GM18861 (cell line): ENCODE data around the gene KIAA1958.
"Not testable (repeated sequence)": the region's sequence is repeated elsewhere in the genome, so short reads cannot be mapped to it uniquely, and the experiment has no call there.

Source experiments
- ATAC-seq: cut with Tn5 transposase; IDR thresholded peaks from one replicate; pipeline ENCODE4 v1.9.1; 2021; ENCODE audit not compliant: unreplicated experiment

The KIAA1958 gene

DNA sequence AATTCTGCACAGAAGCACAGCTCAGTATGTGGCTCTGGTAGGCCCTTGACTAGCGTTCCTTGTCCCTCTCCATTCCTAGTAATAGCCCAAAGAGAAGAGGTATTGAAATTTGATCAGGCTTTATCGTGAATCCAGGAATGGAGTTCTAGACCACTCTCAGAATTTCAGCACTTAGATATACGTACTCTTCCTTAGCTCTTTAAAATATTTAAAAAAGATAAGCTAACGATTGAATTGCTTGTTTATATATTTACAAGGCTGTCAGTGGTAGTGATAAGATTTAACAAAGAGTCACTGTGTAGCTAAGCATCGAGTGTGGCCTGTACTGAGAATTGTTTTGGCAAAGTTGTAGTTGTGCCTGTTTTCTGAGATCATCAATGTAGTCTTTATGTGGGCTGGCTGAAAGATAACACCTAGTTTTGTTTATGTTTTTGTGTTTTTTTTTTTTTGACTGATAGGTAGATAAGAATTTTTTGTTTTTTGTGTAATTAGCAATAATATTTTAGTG lies 2.5 kb downstream of the KIAA1958 start:
- no peak for ATAC-seq

DNA sequence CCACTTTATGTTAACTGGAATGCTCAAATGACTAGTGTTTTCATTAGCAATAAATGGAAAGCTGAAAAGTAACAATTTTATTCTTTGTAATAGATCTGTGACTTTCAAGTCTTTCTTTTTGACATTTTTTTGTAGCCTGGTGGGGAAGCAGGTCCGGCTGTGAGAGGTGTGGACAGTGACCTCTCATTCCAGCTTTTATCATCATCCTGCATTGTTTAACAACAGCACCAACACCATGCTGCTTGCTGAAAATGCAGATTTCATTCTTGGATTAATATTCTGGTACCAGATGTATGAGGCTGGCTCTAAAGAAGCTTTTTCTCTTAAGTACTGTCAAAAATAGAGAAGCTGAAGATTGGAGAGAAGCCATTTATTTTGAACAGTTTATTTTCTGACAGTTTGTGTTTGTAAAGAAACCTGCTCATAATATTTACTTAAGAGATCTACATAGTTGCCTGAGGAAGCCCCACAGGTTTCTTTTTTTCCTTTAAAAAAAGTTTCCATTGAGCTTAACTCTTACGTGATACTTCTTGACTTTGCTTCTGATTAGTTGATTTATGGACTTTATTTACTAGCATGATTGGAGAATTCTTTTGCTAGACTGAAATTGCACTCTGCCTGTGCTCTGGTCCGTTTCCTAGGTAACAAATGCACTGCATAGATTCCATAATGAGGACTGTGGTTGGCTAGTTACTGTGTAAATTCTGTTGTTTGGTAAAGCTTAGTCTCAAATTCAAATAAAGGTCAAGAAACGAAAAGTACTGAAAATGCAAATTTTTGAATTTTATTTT lies 3.4 kb downstream of the KIAA1958 start:
- no peak for ATAC-seq

DNA sequence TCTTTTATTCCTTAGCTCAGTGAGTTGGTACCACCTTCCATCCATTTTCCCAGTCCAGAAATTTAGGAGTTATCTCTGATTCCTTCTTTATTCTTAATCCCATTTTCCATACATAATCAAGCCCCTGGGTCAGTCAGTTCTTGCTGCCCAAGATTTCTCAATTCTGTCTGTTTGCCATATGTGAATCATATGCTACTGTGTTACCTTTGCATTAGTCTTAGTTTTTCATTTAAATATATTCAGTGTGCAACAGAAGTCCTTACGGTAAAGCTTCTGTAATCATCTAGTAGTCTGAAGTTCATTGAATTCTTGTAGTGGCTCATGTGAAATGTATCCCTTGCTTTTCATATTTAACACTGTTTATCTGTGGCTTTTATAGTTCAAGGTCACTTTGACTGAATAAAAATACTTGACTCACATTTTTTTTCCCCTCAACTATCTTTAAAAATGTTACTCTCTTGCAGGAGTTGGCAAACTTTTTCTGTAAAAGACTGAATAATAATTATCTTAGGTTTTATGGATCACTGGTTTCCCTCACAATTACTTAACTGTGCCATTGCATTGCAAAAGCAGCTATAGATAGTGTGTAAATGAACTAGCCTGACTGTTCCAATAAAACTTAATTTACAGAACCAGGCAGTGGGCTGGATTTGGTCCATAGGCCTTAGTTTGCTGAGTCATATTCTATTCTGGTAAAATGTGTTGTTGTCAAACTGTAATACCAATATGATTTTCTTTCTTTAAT lies 6.9 kb downstream of the KIAA1958 start:
- ATAC-seq: no peak

DNA sequence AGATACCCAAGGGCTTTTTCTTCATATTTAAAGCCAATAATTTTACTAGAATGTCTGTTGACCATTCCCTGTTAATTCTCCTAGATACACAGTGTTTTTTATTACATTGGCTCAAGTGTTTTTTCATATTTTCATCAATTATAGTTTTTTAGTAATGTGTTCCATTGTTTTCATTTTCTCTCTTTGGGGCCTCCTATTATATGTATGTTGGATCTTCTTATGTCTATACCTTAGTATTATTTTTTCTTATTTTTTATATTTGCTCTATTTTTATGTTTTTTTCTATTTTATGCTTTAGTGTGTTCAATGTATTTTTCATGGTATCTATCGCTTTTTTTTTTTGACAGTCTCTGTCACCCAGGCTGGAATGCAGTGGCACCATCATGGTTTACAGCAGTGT lies 7.5 kb downstream of the KIAA1958 start:
- no peak for ATAC-seq

DNA sequence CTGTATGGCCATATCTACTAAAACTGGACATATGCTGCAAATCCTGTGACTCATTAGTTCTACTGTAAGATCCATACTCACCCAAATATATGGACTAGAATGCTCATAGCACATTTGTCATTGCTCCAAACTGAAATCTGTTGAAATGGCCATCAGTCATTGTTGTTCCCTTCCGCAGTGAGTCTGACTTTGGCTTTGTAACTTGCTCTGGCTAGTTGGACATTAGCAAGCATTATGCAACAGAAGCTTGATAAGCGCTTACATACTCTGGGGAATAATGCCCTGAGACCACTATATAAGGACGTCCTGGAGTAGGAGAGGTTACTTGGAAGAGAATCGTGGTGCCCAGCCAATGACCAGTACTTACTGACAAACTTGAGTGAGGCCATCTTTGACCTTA lies 9.0 kb downstream of the KIAA1958 start:
- ATAC-seq: no peak

DNA sequence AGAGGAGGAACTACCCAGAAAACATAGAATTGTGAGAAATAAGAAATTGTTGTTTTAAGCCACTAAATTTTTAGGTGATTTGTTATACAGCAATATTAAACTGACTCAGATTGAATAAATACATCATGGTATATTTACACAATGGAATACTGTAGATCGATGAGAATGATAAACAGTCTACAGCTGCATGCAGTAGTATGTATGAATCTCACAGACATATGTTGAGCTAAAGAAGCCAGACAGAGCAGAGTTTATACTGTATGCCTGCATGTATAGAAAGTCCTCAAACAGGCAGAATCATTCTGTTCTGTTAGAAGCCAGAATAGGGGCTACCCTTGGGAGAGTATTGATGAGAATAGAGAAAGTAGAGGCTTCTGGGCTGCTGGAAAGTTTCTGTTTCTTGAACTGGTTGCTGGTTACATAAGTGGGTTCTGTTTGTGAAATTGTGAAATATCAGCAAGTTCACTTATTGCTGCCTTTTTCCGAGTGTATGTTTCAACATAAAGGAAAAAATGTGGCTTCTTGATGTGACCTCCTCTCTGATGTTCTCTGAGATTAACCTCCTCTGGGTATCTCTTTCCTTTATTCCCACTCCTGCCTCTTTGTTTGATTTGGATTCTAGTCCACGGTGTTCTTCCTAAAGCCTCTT lies 9.6 kb downstream of the KIAA1958 start:
- ATAC-seq: no peak

DNA sequence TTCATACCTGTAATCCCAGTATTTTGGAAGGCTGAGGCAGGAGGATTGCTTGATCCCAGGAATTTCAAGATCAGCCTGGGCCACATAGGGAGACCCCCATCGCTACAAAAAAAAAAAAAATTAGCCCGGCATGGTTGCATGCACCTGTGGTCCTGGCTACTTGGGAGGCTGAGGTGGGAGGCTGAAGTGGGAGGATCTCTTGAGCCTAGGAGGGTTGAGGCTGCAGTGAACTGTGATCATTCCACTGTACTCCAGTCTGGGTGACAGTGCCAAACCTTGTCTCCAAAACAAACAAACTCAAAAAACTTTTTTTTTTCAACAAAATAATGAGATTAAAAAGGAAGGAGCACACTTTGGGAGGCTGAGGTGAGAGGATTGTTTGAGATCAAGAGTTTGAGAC lies 14.2 kb downstream of the KIAA1958 start:
- no peak for ATAC-seq

DNA sequence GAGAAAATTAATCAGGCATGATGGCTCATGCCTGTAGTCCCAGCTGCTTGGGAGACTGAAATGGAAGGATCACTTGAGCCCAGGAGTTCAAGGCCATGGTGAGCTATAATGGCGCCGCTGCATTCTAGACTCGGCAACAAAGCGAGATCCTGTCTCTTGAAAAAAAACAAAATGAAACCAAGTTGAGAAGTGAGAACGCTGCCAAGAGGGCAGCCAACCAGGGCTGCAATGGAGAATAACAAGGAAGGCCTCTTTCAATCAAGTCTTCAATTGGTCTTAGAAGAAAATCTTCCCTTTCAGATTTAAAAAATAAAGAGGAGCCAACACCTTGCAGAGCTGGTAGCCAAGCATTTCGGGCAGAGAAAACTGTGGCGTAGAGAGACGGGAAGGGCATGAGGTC lies 14.7 kb downstream of the KIAA1958 start:
- no peak for ATAC-seq

DNA sequence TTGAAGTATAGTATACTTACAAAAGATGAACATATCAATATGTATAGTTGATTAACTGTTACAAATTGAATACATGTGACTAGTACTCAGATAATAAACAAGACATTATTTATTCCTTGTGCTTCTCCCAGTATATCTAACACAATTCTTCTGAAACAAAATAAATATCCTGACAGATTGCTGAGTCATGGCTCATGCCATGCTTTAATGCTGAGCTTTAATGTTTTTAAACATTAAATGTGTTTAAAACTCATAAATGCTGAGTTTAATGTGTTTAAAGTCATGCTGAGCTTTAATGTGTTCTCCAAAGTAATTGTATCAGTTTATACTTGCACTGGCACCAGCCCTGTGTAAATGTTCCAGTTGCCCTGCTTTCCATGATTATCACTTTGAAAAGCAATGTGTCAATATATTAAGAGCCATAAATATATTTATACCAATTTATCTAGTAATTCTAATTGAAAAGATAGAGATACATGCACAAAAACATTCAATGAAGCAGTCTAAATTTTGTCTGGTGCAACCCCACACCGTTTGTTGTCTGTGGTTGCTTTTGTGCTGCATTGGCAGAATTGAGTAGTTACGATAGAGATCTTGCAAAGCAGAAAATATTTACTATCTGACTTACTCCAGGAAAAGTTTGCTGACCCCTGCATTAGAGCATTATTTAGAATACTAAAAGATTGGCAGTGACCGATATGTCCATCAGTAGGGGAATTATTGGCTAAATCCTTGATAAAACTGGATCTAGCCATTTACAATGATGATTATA lies 15.7 kb downstream of the KIAA1958 start:
- no peak for ATAC-seq

DNA sequence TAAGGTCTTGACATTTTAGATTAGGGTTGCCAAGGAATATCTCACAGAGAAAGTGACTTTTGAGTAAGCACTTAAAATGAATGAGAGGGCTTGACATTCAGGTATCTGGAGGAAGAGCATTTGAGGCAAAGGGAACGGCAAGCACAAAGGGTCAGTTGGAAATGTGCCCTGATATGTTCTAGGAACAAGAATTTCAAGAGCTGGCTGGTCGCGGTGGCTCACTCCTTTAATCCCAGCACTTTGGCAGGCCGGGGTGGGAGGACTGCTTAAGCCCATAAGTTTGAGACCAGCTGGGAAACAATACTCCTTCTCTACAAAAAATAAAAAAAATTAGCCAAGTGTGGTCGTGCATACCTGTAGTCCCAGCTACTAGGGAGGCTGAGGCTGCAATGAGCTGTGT lies 16.5 kb downstream of the KIAA1958 start:
- no peak for ATAC-seq

DNA sequence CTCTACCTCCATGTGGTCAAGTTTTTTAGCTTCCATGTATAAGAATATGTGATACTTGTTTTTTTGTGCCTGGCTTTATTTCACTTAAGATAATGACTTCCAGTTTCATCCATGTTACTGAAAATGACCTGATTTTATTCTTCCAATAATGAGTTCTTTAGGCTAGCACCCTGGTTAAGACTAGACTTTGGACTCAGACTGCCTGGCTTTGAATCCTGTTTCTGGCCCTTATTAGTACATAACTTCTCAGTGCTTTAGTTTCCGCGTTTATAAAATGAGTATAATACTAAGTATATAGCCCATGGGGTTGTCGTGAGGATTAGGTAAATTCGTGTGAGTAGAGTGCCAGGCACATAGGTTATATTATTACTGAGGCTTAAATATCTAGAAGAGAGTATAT lies 18.5 kb downstream of the KIAA1958 start:
- no peak for ATAC-seq

DNA sequence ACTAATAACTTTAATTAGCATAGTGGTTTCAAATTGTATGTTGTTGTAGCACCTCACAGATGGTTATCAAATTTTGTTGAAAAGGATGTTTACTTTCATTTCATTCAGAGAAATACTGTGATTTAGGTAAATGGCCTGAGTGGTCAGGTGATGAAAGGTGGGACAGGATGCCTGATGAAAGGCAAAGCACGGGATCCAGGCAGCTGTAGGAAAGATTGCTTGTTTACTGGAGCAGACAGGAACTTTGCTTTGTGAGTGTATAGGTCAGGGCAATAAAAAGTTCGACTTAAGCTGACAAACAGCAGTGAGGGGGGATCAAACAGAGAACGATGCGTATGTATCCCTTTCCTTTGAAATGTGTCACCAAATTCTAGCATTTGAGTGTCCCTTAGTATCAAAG lies 19.0 kb downstream of the KIAA1958 start:
- ATAC-seq: no peak

DNA sequence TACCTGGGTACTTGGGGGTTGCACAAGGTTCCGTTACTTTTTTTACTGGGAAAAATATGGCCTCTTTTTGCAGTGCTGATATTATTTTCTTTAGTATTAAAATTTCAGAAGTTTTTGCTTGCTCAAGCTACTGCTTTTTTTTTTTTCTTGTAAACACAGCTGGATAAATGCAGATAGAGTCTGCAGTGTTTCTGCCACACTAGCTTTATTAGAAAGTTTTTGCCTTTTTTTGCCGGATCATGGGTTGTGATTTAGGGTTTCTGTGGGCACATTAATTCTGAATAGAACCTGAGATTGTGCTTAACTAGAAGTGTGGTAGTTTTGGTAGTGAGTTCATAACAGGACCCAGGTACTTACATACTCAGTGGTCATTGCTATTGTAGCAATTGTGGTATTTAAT lies 19.9 kb downstream of the KIAA1958 start:
- ATAC-seq: no peak

DNA sequence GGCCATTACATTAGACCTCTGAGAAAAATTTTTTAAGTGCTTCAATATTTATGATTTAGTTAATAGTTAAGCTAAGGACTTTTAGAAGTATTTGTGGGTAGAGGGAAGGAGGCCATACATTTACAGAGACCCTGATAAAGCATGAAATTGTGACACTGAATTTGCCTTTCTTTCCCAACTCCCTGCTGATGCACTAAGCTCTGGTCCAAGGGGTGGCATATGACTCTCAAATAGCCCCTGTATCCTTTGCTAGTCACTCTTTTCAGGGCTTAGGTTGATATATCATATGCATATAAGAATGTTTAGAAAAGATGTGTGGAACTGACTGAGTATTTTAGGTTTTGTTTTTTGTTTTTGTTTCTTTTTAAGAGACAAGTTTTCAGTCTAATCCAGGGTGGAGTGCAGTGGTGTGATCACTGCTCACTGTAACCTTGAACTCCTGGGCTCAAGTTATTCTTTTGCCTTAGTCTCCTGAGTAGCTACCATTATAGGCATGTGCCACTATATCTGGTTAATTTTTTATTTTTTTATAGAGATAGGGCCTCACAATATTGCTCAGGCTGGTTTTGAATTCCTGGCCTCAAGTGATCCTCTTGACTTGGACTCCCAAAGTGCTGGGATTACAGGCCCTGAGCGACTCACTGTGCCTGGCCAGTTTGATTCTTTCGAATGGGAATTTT lies 20.5 kb downstream of the KIAA1958 start:
- ATAC-seq: no peak

DNA sequence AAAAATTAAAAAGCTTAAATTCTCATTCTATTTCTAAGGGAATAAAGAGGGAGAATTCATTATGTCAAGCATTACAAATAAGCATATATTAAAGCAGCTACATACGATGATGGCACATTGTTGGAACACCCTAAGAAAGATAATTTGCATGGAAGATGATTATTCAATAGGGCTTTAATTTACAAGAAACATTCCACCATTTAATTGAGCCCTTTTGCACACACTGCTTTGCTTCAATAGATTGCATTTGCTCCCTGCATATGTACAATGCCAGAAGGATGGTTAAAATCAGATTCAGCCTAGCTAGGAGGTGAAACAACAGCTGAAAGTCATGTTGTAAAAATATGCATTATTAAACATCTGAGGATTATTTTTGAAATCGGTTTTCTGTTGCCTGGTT lies 21.8 kb downstream of the KIAA1958 start:
- no peak for ATAC-seq

DNA sequence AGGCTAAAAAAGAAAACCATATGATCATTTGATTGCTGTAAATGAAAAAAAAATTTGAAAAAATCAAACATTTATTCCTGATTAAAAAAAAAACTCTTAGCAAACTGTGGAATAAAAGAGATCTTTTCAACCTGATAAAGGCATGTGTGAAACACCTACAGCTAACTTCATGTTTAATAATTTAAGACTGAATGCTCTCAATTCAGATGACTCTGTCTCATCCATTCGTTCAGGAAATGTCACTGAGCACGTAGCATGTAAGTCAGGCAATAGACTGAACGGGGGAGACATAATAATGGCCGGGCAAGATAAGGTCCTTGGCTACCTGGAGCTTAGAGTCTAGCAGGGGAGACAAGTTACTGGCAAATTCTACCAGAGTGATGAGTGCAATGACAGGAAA lies 25.8 kb downstream of the KIAA1958 start:
- ATAC-seq: not testable (repeated sequence)

DNA sequence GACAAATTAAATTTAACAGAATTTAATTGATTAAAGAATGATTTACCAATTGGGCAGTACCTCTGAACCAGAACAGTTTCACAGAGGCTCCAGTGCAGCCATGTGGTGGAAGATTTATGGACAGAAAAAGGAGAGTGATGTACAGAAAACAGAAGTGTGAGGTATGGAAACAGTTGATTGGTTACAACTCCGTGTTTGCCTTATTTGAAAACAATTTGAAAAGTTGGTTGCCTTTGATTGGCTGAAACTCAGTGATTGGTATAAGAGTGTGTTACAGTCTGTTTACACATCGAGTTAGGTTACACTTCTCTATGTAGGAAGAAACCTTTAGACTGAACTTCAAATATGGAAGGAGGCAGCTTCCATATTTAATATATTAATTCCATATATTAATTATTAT lies 30.1 kb downstream of the KIAA1958 start:
- no peak for ATAC-seq

DNA sequence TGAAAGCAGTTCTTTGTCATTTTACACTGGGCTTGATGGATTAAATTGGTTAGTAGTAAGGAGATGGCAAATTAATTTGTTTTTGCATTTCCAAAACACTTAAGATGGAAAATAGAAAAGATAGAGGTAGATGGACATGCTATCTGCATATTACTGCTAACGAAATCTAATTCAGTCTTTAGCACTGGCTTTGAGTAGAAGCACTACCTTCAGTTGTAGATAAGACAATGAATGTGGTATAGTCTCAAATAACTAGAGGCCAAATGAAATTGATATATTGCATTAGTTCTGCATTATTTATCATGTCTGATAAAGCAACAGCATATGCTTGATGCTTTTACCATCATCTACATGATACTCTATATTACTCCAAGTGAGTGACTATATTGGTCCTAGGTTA lies 33.4 kb downstream of the KIAA1958 start:
- ATAC-seq: no peak

DNA sequence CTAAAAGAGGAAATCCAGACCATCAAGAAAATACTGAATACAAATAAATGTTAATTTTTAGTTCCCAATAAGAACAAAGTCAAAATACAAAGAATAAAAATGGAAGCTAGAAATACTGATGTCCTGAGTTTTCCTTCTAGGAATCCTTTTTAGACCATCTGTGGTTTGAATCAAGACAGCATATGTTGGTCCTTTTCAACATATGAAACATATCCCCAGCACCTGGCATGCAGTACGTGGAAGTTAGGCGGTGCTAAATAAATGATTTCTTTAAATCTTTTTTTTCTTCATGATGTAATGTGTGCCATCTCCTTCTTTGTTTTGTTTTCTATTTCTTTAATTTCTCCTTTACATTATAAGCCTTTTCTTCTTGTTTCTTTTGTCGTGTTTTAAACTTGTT lies 34.0 kb downstream of the KIAA1958 start:
- no peak for ATAC-seq

DNA sequence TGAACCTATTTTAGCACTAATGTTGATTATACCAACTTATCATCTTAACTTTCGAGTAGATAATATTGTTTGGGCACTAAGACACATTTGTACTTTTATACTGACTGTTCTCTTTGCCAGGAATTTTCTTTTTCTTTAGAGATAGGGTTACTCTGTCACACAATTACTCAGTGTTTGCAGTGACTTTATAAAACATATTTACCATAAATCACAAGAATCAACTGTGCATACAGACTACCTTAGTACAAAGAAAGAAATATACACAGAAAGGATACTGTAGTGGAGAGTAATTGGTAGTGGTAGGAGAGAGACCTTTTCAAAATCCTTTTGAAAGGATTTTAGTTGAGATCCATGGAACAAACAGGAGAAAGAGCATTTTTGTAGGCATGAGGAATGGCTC lies 40.3 kb downstream of the KIAA1958 start:
- ATAC-seq: no peak

DNA sequence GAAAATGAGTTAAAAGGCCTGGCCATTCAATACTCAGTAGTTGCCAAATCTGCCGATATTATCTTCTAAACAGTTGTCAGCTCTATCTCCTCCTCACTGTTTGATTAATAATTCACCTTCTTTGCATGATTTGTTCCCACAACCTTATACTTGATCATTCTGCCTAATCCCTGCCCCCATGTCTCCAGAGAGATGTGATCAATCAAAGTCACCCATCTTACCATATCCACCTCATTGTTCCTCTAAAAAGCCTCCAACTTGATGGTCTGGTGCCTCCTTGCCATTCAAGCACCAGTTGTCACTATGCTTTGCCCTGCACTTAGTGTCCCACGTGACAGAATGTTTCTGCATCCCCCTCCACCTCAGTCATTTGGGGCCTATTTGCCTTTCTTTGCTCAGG lies 41.3 kb downstream of the KIAA1958 start:
- ATAC-seq: no peak
